Hepatocyte (in vitro differentiated cells): ENCODE measurements around the gene CORO1C.

ENCODE experiments used
- CTCF ChIP-seq: fragments of 200-600 bp; sonication (generic); IDR thresholded peaks from 2 replicates; pipeline ENCODE4 v1.5.1; 2016; ENCODE audit warnings: antibody characterized with exemption, mild to moderate bottlenecking; ENCODE audit not compliant: poor library complexity
- EZH2 ChIP-seq: fragments of 200-600 bp; sonication (generic); IDR thresholded peaks from 2 replicates; pipeline ENCODE4 v1.6.1; 2016; ENCODE audit warnings: antibody characterized with exemption, mild to moderate bottlenecking, borderline replicate concordance
- EZH2phosphoT487 ChIP-seq: fragments of 200-600 bp; sonication (generic); IDR thresholded peaks from one replicate; pipeline ENCODE4 v1.6.1; 2018; ENCODE audit warnings: antibody characterized with exemption, mild to moderate bottlenecking, low read depth, moderate library complexity; ENCODE audit not compliant: unreplicated experiment, severe bottlenecking

GRCh38 chr12:108633534-108634248, 97.6 kb downstream of the CORO1C start, which contains the start of gene SELPLG:
- TF ChIP-seq CTCF = no peak
- no peak for TF ChIP-seq EZH2
- no peak for TF ChIP-seq EZH2phosphoT487
